ENCODE results near the gene EPAS1.

DNA sequence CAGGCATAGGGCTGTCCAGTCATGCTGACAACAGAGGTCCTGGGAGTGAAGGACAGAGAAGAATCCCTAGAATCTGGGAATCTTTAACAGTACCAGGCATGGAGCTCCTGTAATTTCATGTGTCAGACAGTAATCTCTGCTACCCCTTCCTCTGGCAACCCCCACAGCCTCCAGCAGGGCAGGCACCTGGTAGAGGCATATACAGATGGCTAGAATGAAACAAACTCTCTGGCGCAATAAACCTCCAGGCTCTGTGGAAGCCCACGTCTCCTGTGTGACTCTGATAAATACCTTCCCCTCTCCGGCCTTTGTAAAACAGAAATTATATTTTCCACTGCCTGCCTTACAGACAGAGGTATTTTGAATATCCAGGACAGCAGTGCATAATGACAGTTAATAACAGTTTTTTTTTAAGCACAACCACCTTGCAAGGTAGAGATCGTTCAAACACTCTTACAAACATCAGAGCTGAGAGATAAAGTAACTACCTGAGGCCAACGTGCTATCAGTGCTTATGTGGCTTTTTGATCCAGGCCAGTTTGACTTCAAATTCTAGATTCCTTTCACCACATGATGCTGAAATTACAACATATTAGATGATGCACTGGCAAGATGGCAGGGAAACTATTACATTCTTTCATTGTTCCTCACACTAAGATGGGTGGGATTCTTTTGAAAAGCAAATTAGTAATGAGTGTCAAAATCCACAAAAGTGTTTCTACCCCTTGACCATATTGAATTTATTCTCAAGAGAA, 134.5 kb downstream of the EPAS1 start:
- TF ChIP-seq FOXM1 (IDR thresholded peaks at IDR 0.05; ENCODE audit: borderline replicate concordance) = no peak
- no peak for TF ChIP-seq HDGF (IDR thresholded peaks at IDR 0.05; ENCODE audit: borderline replicate concordance)
- no peak for TF ChIP-seq L3MBTL2 (conservative IDR thresholded peaks at IDR 0.05)

Measured in HEK293T (cell line).